Measurements from ENCODE around the gene RARA. TPM values are rescaled to one million over a fixed set of nuclear protein-coding genes. Genes with fewer than 3 reads are reported as not detected.

RARA gene
- total and polyA plus RNA-seq, 8 donors: 11.2 to 40.8 (median 19.4) TPM

DNA sequence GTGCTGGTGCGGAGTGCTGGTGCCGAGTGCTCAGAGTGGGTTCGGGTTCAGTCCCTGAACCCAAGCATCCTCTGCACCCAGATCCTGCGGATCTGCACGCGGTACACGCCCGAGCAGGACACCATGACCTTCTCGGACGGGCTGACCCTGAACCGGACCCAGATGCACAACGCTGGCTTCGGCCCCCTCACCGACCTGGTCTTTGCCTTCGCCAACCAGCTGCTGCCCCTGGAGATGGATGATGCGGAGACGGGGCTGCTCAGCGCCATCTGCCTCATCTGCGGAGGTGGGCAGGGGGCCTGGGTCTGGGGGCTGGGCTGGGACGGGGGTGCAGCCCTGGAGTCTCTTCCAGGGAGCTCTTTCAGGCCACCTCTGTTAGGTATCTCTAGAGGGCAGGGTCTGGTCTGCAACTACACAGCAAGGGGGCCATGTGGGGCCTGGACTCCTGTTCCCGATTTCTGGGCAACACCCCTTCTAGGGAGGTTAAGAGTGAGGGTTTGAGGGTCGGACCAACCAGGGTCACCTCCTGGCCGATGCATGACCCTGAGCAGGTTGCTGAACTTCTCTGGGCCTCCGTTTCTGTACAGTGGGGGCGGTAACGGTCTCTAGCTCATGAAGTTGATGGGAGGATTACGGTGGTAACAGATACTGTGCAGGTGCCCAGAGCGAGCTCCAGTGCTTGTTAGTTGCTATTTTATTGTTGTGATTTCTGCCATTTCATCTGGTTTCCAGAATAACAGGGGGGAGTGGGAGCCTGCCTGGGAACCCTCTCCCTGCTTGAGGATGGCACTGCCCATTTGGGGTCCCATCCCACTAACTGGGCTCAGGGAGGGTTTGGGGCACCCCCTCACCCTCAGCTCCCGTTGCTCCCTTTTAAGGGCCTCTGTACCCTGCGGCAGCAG is 45.5 kb downstream of the RARA start:
- no peaks in the 10 kb centered on the region for H3K27me3 ChIP-seq
- H3K27ac ChIP-seq: peak overlapping the region in 3 of 5 donors; percentile 14 to 65 (median 32)
- WGBS, 5 donors: 76 to 85% (median 80%) methylated on average over 24 to 30 of the region's 30 CpGs
- H3K36me3 ChIP-seq: peaks cover 45 to 75% (median 62%) of the 10 kb centered on the region in 4 donors
- intact Hi-C loops (cut with DNase I; ENCODE audit: low total_unique reads): loop anchor here (2.0 kb wide), 1 partner anchor 52 kb away; no protein-coding TSS in a partner anchor
- peaks cover 31 to 82% (median 53%) of the 10 kb centered on the region in 4 donors for H3K4me1 ChIP-seq
- no peak for TF ChIP-seq POLR2AphosphoS5 (IDR thresholded peaks at IDR 0.05)
- TF ChIP-seq CTCF (IDR thresholded peaks at IDR 0.05): no peak
- no peak for TF ChIP-seq EP300 (IDR thresholded peaks at IDR 0.05)
- no peak for TF ChIP-seq POLR2A (IDR thresholded peaks at IDR 0.05)
- H3K4me3 ChIP-seq: no peak overlapping the region
- peak in 1 of 2 donors; percentile 26 for DNase-seq
- no peaks in the 10 kb centered on the region for H3K9me3 ChIP-seq

- no peak for TF ChIP-seq POLR2A (IDR thresholded peaks at IDR 0.05)
- TF ChIP-seq POLR2AphosphoS5 (IDR thresholded peaks at IDR 0.05): peak in 1 of 3 donors; percentile 36
- TF ChIP-seq CTCF (IDR thresholded peaks at IDR 0.05): peak in 6 of 7 experiments; percentile 82 to 99 (median 94)
- H3K4me1 ChIP-seq: peaks cover 23 to 74% (median 45%) of the 10 kb centered on the region in 4 donors
- H3K4me3 ChIP-seq: no peak overlapping the region
- H3K27me3 ChIP-seq: no peaks in the 10 kb centered on the region
- H3K36me3 ChIP-seq: peaks cover 45 to 67% (median 57%) of the 10 kb centered on the region in 4 donors
- WGBS, 5 donors: 46 to 57% (median 51%) methylated on average over 13 to 29 of the region's 29 CpGs
- no peaks in the 10 kb centered on the region for H3K9me3 ChIP-seq
- peak; percentile 80 to 91 for DNase-seq
- H3K27ac ChIP-seq: peak overlapping the region in 3 of 5 donors; percentile 14 to 65 (median 32)
- intact Hi-C loops (cut with DNase I; ENCODE audit: low total_unique reads): loop anchor here (2.0 kb wide), 1 partner anchor 52 kb away; no protein-coding TSS in a partner anchor
Observed at GRCh38 chr17:40355123-40355803, 46.3 kb downstream of the RARA start.

GRCh38 chr17:40355804-40356758 is 47.1 kb downstream of the RARA start:
- H3K4me1 ChIP-seq: peaks cover 15 to 66% (median 37%) of the 10 kb centered on the region in 4 donors
- H3K4me3 ChIP-seq: no peak overlapping the region
- H3K27ac ChIP-seq: peak overlapping the region in 3 of 5 donors; percentile 11 to 65 (median 32)
- intact Hi-C loops (cut with DNase I; ENCODE audit: low total_unique reads): loop anchor here (2.0 kb wide), 1 partner anchor 53 kb away; no protein-coding TSS in a partner anchor
- H3K36me3 ChIP-seq: peaks cover 45 to 58% (median 55%) of the 10 kb centered on the region in 4 donors
- TF ChIP-seq EP300 (IDR thresholded peaks at IDR 0.05) (no peak), POLR2AphosphoS5 (IDR thresholded peaks at IDR 0.05) (no peak), CTCF (IDR thresholded peaks at IDR 0.05) (no peak), POLR2A (IDR thresholded peaks at IDR 0.05) (no peak)
- H3K27me3 ChIP-seq: peaks cover 0 to 2% (median 0%) of the 10 kb centered on the region in 3 donors
- whole genome bisulfite sequencing, 5 donors: 68 to 86% (median 78%) methylated on average over 19 to 33 of the region's 33 CpGs
- peak in 1 of 2 donors; percentile 55 for DNase-seq
- no peaks in the 10 kb centered on the region for H3K9me3 ChIP-seq

Data from stomach (tissue), 9 donors.